Measurements from ENCODE around the gene NDFIP2. TPM values are rescaled to one million over a fixed set of nuclear protein-coding genes. Genes with fewer than 3 reads are reported as not detected.

Gene NDFIP2
- total and polyA plus RNA-seq, 2 donors (not counting 3 experiments of a cell fraction or from before 2014, with no cell fraction given), result 7.9 to 18.5 TPM

- Histone ChIP-seq H3K36me3 (ENCODE audit: control insufficient read depth in 2 of 2, extremely low read depth in 1 of 2, insufficient read depth in 2 of 2, low read length in 2 of 2) (no peaks in the 10 kb centered on the region), H3K9ac (replicated peaks; ENCODE audit: extremely low read depth, insufficient read depth, low read length) (no peak overlapping the region), H3K9me3 (replicated peaks; ENCODE audit: control insufficient read depth, insufficient read depth, low read length) (no peaks in the 10 kb centered on the region), H3K9me1 (replicated peaks; ENCODE audit: control insufficient read depth, extremely low read depth, insufficient read depth, low read length) (no peaks in the 10 kb centered on the region), H3K4me1 (ENCODE audit: control insufficient read depth, extremely low read depth, insufficient read depth, low read length) (peaks cover 14% of the 10 kb centered on the region), H4K20me1 (replicated peaks; ENCODE audit: control insufficient read depth, extremely low read depth, insufficient read depth, low read length) (no peaks in the 10 kb centered on the region), H2AFZ (ENCODE audit: low read depth, low read length) (no peak overlapping the region), H3K27ac (ENCODE audit: insufficient read depth, low read depth, low read length) (no peak overlapping the region), H3K4me2 (ENCODE audit: insufficient read depth, low read length) (no peak overlapping the region), H3K27me3 (ENCODE audit: control insufficient read depth in 2 of 2, insufficient read depth in 2 of 2, low read length in 2 of 2) (no peaks in the 10 kb centered on the region), H3K4me3 (replicated peaks in 1 of 3; ENCODE audit: insufficient read depth in 1 of 3, low read depth in 1 of 3, low read length in 3 of 3) (no peak overlapping the region), H3K79me2 (ENCODE audit: control insufficient read depth, insufficient read depth, low read length) (no peaks in the 10 kb centered on the region)
- intact Hi-C loops (cut with micrococcal nuclease) (no loop called here), dilution Hi-C loops (cut with MboI; ENCODE audit: extremely low pct_ligation_motif_present, low sequenced_read_pairs) (no loop called here)
- BruUV-seq (replicated peaks), result no TSS peak
- POLR2A ChIA-PET, result no interaction called here
- FAIRE-seq (no peak), DNase-seq (ENCODE audit: low read depth, low spot score) (no peak)
- CTCF ChIA-PET, result interaction anchor here (2.1 to 3.6 kb wide), 2 partner anchors 11 to 23 kb away, joined by 7 to 21 read pairs; no protein-coding TSS in a partner anchor
- TF ChIP-seq MYC (IDR thresholded peaks at IDR 0.05; ENCODE audit: low read depth, low read length) (no peak), MAX (IDR thresholded peaks at IDR 0.05; ENCODE audit: insufficient read depth, insufficient read length) (no peak), FOS (IDR thresholded peaks at IDR 0.05; ENCODE audit: borderline replicate concordance, insufficient read depth, low read length) (no peak), POLR2AphosphoS5 (IDR thresholded peaks at IDR 0.05; ENCODE audit: insufficient read depth, low read depth, low read length) (no peak), GATA2 (IDR thresholded peaks at IDR 0.05; ENCODE audit: insufficient read depth, insufficient read length, low read depth, low read length) (no peak), POLR2A (IDR thresholded peaks at IDR 0.05; ENCODE audit: low read depth, low read length) (no peak), EZH2 (IDR thresholded peaks at IDR 0.05; ENCODE audit: borderline replicate concordance, low read depth, low read length, severe bottlenecking) (no peak), JUN (IDR thresholded peaks at IDR 0.05; ENCODE audit: borderline replicate concordance, insufficient read depth, insufficient read length, low read depth) (no peak)
- TF ChIP-seq, protein P1, sequence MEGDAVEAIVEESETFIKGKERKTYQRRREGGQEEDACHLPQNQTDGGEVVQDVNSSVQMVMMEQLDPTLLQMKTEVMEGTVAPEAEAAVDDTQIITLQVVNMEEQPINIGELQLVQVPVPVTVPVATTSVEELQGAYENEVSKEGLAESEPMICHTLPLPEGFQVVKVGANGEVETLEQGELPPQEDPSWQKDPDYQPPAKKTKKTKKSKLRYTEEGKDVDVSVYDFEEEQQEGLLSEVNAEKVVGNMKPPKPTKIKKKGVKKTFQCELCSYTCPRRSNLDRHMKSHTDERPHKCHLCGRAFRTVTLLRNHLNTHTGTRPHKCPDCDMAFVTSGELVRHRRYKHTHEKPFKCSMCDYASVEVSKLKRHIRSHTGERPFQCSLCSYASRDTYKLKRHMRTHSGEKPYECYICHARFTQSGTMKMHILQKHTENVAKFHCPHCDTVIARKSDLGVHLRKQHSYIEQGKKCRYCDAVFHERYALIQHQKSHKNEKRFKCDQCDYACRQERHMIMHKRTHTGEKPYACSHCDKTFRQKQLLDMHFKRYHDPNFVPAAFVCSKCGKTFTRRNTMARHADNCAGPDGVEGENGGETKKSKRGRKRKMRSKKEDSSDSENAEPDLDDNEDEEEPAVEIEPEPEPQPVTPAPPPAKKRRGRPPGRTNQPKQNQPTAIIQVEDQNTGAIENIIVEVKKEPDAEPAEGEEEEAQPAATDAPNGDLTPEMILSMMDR (IDR thresholded peaks at IDR 0.05; ENCODE audit: extremely low read depth in 1 of 2, insufficient read depth in 1 of 2, low read depth in 1 of 2, low read length in 2 of 2), result no peak
These were observed 33.8 kb upstream of the NDFIP2 start for GRCh38 chr13:79447141-79447540.

Measured in endothelial cell of umbilical vein (primary cell).